ENCODE data around the gene GJC1.

GRCh38 chr17:44830359-44831288 lies 537 bp upstream of the GJC1 start:
- no peak for TF ChIP-seq CTCF (IDR thresholded peaks at IDR 0.05 in 4 of 5, conservative IDR thresholded peaks at IDR 0.05 in 1 of 5)
- no peak for TF ChIP-seq POLR2A (IDR thresholded peaks at IDR 0.05)

Data from gastrocnemius medialis (tissue), 4 donors.